WERI-Rb-1 (cell line): ENCODE data around the gene MADCAM1.
"Not testable (repeated sequence)": the region's sequence is repeated elsewhere in the genome, so short reads cannot be mapped to it uniquely, and the experiment has no call there.

Source experiments
- DNase-seq: peaks from one replicate; pipeline ENCODE4 v3.0.0-alpha.2; 2020
- H3K27ac ChIP-seq: fragments of 250-450 bp; sonication (Bioruptor Pico); 2 replicates; pipeline ENCODE4 v1.5.1; 2020; ENCODE audit warnings: mild to moderate bottlenecking, moderate library complexity
- H3K27me3 ChIP-seq: fragments of 250-450 bp; sonication (Bioruptor Pico); 2 replicates; pipeline ENCODE4 v1.5.1; 2021; ENCODE audit warnings: mild to moderate bottlenecking, low read depth, moderate library complexity; ENCODE audit not compliant: insufficient read depth, severe bottlenecking
- H3K36me3 ChIP-seq: fragments of 250-450 bp; sonication (Bioruptor Pico); 2 replicates; pipeline ENCODE4 v1.5.1; 2020; ENCODE audit warnings: mild to moderate bottlenecking, moderate library complexity
- H3K4me3 ChIP-seq: 2 replicates; pipeline ENCODE4 v1.5.1; 2011; ENCODE audit warnings: low read depth, mild to moderate bottlenecking, control low read depth, low read length
- H3K9me3 ChIP-seq: fragments of 250-450 bp; sonication (Bioruptor Pico); 2 replicates; pipeline ENCODE4 v1.5.1; 2021; ENCODE audit warnings: mild to moderate bottlenecking, moderate library complexity; ENCODE audit not compliant: severe bottlenecking
- CTCF ChIP-seq: IDR thresholded peaks from 2 replicates; pipeline ENCODE4 v1.5.1; 2011; ENCODE audit warnings: low read depth, mild to moderate bottlenecking, control low read depth, inconsistent platforms, low read length

MADCAM1 gene

DNA sequence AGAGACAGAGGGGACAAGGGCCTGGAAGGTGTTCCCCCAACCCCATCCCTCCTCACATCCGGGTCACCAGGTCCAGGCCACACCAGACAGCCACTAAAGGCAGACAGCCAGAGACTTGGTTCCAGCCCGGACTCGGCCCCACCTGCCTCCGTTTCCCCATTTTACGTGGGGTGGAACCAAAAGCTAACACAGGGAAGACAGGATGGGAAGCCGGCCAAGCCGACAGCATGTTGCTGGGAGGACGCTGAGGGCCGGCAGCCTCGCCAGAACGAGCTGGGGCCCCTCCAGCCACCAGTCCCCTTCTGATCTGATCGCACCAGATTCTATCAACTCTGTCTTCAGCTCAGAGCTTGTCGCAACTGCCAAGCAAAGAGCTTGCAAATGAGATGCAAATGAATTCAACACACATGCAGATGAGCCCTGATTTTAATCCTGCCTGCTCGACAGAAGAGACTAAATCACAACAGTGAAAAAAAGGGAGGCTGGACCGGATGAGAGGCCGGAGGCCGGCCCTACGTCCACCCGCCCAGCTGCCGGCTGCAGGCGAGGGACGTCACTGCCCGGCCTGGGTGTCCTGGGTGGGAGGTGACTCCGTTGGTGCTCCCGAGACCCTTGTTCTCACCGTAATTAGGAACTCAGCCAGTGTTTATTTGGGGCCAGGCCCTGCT is 17.9 kb upstream of the MADCAM1 start:
- no peak for DNase-seq
- Histone ChIP-seq H3K36me3 (no peaks in the 10 kb centered on the region), H3K27ac (no peak overlapping the region), H3K4me3 (no peak overlapping the region), H3K27me3 (no peaks in the 10 kb centered on the region), H3K9me3 (no peaks in the 10 kb centered on the region)
- no peak for TF ChIP-seq CTCF

GRCh38 chr19:478976-479375 is 17.3 kb upstream of the MADCAM1 start:
- no peak for DNase-seq
- TF ChIP-seq CTCF: no peak
- Histone ChIP-seq H3K27ac (no peak overlapping the region), H3K4me3 (no peak overlapping the region), H3K36me3 (no peaks in the 10 kb centered on the region), H3K9me3 (no peaks in the 10 kb centered on the region), H3K27me3 (no peaks in the 10 kb centered on the region)

DNA sequence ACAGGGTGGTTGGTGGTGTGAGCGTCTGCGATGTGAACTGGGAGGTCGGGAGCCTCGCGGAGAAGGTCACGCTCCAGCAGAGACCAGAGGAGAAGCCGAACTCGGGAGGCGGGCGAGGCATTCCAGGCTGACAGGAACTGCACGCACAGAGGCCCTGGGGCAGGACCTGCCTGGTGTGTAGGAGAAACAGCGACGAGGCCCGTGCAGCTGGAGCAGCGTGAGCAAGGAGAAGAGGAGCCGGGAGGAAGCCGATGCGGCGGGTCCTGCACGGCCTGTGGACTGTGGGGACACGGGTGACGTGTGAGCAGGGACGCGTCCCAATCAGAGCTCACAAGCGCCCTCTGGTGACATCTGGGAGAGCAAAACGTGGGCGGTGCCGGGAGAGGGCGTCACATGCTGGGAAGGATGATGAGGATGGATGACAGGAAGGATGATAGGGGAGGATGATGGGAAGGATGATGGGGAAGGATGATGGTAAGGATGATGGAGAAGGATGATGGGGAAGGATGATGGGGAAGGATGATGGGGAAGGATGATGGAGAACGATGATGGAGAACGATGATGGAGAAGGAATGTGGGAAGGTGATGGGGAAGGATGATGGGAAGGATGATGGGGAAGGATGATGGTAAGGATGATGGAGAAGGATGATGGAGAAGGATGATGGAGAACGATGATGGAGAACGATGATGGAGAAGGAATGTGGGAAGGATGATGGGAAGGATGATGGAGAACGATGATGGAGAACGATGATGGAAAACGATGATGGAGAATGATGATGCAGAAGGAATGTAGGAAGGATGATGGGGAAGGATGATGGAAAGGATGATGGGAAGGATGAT is 16.1 kb upstream of the MADCAM1 start:
- peak; percentile 85 for DNase-seq
- Histone ChIP-seq H3K9me3 (no peaks in the 10 kb centered on the region), H3K27me3 (no peaks in the 10 kb centered on the region), H3K36me3 (no peaks in the 10 kb centered on the region), H3K4me3 (no peak overlapping the region), H3K27ac (peak overlapping the region; percentile 16; the same call in 1 of the 2 replicates)
- peak; percentile 89 for TF ChIP-seq CTCF

DNA sequence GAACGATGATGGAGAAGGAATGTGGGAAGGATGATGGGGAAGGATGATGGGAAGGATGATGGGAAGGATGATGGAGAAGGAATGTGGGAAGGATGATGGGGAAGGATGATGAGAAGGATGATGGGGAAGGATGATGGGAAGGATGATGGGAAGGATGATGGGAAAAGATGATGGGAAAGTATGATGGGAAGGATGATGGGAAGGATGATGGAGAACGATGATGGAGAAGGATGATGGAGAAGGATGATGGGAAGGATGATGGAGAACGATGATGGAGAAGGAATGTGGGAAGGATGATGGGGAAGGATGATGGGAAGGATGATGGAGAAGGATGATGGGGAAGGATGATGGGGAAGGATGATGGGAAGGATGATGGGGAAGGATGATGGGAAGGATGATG is 15.2 kb upstream of the MADCAM1 start:
- not testable (repeated sequence) for DNase-seq, H3K27ac ChIP-seq, H3K4me3 ChIP-seq, H3K9me3 ChIP-seq, H3K36me3 ChIP-seq, H3K27me3 ChIP-seq

DNA sequence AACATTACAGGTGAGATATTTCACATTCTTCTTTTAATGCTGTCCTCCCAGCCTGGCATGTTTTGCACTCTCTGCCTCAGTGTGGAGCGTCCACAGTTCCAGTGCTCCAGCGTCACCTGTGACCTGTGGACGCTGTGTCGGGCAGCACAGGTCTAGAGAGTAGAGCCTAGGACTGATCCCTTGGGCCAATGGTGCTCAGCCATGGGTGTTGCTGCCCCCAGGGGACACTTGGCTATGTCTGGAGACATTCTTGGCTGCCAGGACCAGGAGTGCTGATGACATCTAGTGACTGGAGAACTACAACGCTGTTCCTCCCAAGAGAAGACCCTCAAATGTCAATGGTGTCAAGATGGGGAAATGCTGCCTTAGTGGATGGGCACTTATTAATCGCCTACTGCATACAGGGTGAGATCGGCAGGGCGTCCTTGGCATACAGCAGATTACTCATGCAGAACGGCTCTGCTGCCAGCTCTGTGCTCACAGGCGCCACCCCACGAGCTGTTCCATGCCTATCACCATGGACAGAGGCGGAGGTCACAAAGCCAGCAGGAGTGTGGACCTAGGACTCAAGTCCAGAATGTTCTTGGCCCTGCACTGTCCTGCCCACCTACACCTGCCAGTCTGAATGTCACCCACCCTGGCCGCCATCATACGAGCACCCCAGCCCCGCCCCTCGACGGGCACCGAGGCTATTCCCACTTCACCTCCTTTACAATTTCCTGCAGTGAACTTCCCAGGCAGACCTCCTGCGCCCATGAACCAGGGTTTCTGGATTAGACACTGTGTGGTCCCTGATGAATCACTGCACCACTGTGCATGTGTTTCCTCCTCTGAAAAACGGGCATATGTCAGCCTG is 13.9 kb upstream of the MADCAM1 start:
- Histone ChIP-seq H3K36me3 (no peaks in the 10 kb centered on the region), H3K9me3 (no peaks in the 10 kb centered on the region), H3K27ac (no peak overlapping the region), H3K4me3 (no peak overlapping the region), H3K27me3 (peaks cover 3% of the 10 kb centered on the region)
- DNase-seq: no peak
- no peak for TF ChIP-seq CTCF
